ENCODE measurements around the gene SSH2. TPM values are rescaled to one million over a fixed set of nuclear protein-coding genes. Genes with fewer than 3 reads are reported as not detected.

The SSH2 gene
- total and polyA plus RNA-seq, 9 of the 15 experiments (the other 6 are each of a cell fraction or from before 2014, with no cell fraction given), result 3.9 to 16.1 (median 10.2) TPM

GRCh38 chr17:29590411-29591145 lies 339.4 kb downstream of the SSH2 start:
- TF ChIP-seq POLR2G (IDR thresholded peaks at IDR 0.05; ENCODE audit: low read depth, low read length), result 0 out of 2 replicates have a peak, but pooled peaks have one; percentile 28
- peak; percentile 60 to 70; a peak in 3 of 4 replicates for TF ChIP-seq NRF1 (conservative IDR thresholded peaks at IDR 0.05 in 1 of 2, IDR thresholded peaks at IDR 0.05 in 1 of 2)
- TF ChIP-seq PHF21A (IDR thresholded peaks at IDR 0.05; ENCODE audit: borderline replicate concordance, low read depth), result peak; percentile 78; the same call in 1 of the 2 replicates
- no peak for TF ChIP-seq ZZZ3 (IDR thresholded peaks at IDR 0.05)
- TF ChIP-seq KDM1A (IDR thresholded peaks at IDR 0.05), result peak; percentile 54 to 59; a peak in 2 of 4 replicates
- no peak for TF ChIP-seq PTRF (tag; IDR thresholded peaks at IDR 0.05)
- no peak for ATAC-seq
- 37% methylated on average over 13 of the region's 30 CpGs for WGBS (ENCODE audit: insufficient coverage, low coverage, missing lambda C conversion rate)
- ChIA-PET CTCF (ENCODE audit: low intra/inter-chr PET ratio) (interaction anchor here (0.7 to 2.3 kb wide), 2 partner anchors 11 to 221 kb away, joined by 3 to 19 read pairs; no protein-coding TSS in a partner anchor), POLR2A (interaction anchor here (0.7 kb wide), 1 partner anchor 10 kb away, joined by 4 read pairs; no protein-coding TSS in a partner anchor)
- Histone ChIP-seq H3K4me2 (ENCODE audit: insufficient read depth, low read length) (peak overlapping the region; percentile 83), H3K4me1 (replicated peaks in 1 of 2; ENCODE audit: control insufficient read depth in 2 of 2, insufficient read depth in 2 of 2, low read length in 2 of 2) (peaks cover 34 to 75% of the 10 kb centered on the region in 2 experiments), H3K9ac (ENCODE audit: insufficient read depth in 1 of 2, low read depth in 2 of 2, low read length in 2 of 2) (peak overlapping the region; percentile 48 to 88; a peak in 3 of 4 replicates), H3K27ac (ENCODE audit: extremely low read depth, low read depth, low read length) (peak overlapping the region; percentile 48; the same call in 1 of the 3 replicates), H3K79me2 (ENCODE audit: control insufficient read depth, insufficient read depth, low read length) (peaks cover 25% of the 10 kb centered on the region), H3K9me1 (ENCODE audit: control insufficient read depth, insufficient read depth, low read length) (peaks cover 2% of the 10 kb centered on the region), H3K27me3 (ENCODE audit: control insufficient read depth in 2 of 2, insufficient read depth in 2 of 2, low read length in 2 of 2) (no peaks in the 10 kb centered on the region), H3K36me3 (ENCODE audit: control insufficient read depth, insufficient read depth, low read length) (no peaks in the 10 kb centered on the region), H3K4me3 (no peak overlapping the region), H4K20me1 (replicated peaks; ENCODE audit: control insufficient read depth, insufficient read depth, low read length) (peaks cover 5% of the 10 kb centered on the region), H2AFZ (ENCODE audit: low read depth, low read length) (peak overlapping the region; percentile 95), H3K9me3 (replicated peaks; ENCODE audit: control insufficient read depth, insufficient read depth, low read depth, low read length) (no peaks in the 10 kb centered on the region)
- in situ Hi-C loops (cut with MboI) (no loop called here), intact Hi-C loops (cut with micrococcal nuclease) (loop anchor here (2.0 to 5.0 kb wide), 2 partner anchors 198 to 298 kb away; partner anchors contain the start of gene TAOK1)
- peak in 1 of 4 experiments; percentile 21 for DNase-seq (ENCODE audit: extremely low read depth in 1 of 4, low spot score in 3 of 4)
- no TSS peak for BruUV-seq (replicated peaks)
- no peak for FAIRE-seq
